Mesendoderm (in vitro differentiated cells): ENCODE results near the gene AGFG2. TPM values are rescaled to one million over a fixed set of nuclear protein-coding genes. Genes with fewer than 3 reads are reported as not detected.

ENCODE experiments used
- DNase-seq: peaks from one replicate; pipeline ENCODE4 v3.0.0; 2013
- H2AK5ac ChIP-seq: 2 replicates; pipeline ENCODE4 v1.6.1; 2013; ENCODE audit warnings: low read length, inconsistent platforms
- H2BK120ac ChIP-seq: 2 replicates; pipeline ENCODE4 v1.6.1; 2013; ENCODE audit warnings: low read depth, mild to moderate bottlenecking, low read length, moderate library complexity, mixed read lengths
- H2BK15ac ChIP-seq: replicated peaks from 2 replicates; pipeline ENCODE4 v1.6.1; 2013; ENCODE audit warnings: low read depth, mild to moderate bottlenecking, moderate library complexity
- H2BK5ac ChIP-seq: 2 replicates; pipeline ENCODE4 v1.6.1; 2013; ENCODE audit warnings: low read length, inconsistent platforms
- H3K18ac ChIP-seq: 2 replicates; pipeline ENCODE4 v1.6.1; 2013; ENCODE audit warnings: mild to moderate bottlenecking, low read length, mixed read lengths
- H3K23ac ChIP-seq: one replicate; pipeline ENCODE4 v1.6.1; 2013; ENCODE audit warnings: low read length
- H3K27ac ChIP-seq: 2 replicates; pipeline ENCODE4 v1.5.1; 2013; ENCODE audit warnings: low read depth, mild to moderate bottlenecking, inconsistent platforms, low read length, moderate library complexity
- H3K27me3 ChIP-seq: 2 replicates; pipeline ENCODE4 v1.6.1; 2013; ENCODE audit warnings: low read length, control low read depth, mild to moderate bottlenecking, inconsistent platforms; ENCODE audit not compliant: insufficient read depth, poor library complexity
- H3K36me3 ChIP-seq: 2 replicates; pipeline ENCODE4 v1.6.1; 2013; ENCODE audit warnings: low read length, inconsistent platforms; ENCODE audit not compliant: control insufficient read depth, insufficient read depth
- H3K4ac ChIP-seq: one replicate; pipeline ENCODE4 v1.6.1; 2013; ENCODE audit warnings: low read depth, mild to moderate bottlenecking, low read length, moderate library complexity
- H3K4me1 ChIP-seq: 2 replicates; pipeline ENCODE4 v1.6.1; 2013; ENCODE audit warnings: low read depth, low read length, inconsistent platforms; ENCODE audit not compliant: control insufficient read depth
- H3K4me2 ChIP-seq: 2 replicates; pipeline ENCODE4 v1.6.1; 2013; ENCODE audit warnings: low read length
- H3K4me3 ChIP-seq: 2 replicates; pipeline ENCODE4 v1.5.1; 2013; ENCODE audit warnings: mild to moderate bottlenecking, low read length
- H3K56ac ChIP-seq: one replicate; pipeline ENCODE4 v1.6.1; 2013; ENCODE audit warnings: low read length
- H3K79me1 ChIP-seq: 2 replicates; pipeline ENCODE4 v1.6.1; 2013; ENCODE audit warnings: low read length, inconsistent platforms
- H3K79me2 ChIP-seq: 2 replicates; pipeline ENCODE4 v1.6.1; 2013; ENCODE audit warnings: mild to moderate bottlenecking, low read length; ENCODE audit not compliant: control insufficient read depth, insufficient read depth
- H3K9ac ChIP-seq: 2 replicates; pipeline ENCODE4 v1.6.1; 2013; ENCODE audit warnings: low read length, inconsistent platforms
- H4K5ac ChIP-seq: one replicate; pipeline ENCODE4 v1.6.1; 2013; ENCODE audit warnings: low read length
- H4K8ac ChIP-seq: one replicate; pipeline ENCODE4 v1.6.1; 2013; ENCODE audit warnings: low read depth, mild to moderate bottlenecking, control low read depth, low read length, moderate library complexity
- WGBS: extraction: QIAGEN DNeasy Blood & Tissue Kit; methylation state at CpG from one replicate; pipeline ENCODE4 v1.1.7; 2013; ENCODE audit warnings: low lambda C conversion rate, missing lambda C conversion rate; ENCODE audit not compliant: insufficient coverage; ENCODE audit errors: extremely low coverage; 5-methylcytosine and 5-hydroxymethylcytosine counted together
- polyA plus RNA-seq, 2 experiments: library from polyadenylated mRNA; stranded (reverse); fragments of 200-250 nt; gene quantifications; one replicate each; pipeline ENCODE4 v1.2.3, GENCODE V29; 2013

The AGFG2 gene, protein sequence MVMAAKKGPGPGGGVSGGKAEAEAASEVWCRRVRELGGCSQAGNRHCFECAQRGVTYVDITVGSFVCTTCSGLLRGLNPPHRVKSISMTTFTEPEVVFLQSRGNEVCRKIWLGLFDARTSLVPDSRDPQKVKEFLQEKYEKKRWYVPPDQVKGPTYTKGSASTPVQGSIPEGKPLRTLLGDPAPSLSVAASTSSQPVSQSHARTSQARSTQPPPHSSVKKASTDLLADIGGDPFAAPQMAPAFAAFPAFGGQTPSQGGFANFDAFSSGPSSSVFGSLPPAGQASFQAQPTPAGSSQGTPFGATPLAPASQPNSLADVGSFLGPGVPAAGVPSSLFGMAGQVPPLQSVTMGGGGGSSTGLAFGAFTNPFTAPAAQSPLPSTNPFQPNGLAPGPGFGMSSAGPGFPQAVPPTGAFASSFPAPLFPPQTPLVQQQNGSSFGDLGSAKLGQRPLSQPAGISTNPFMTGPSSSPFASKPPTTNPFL
- 5.6 TPM for polyA plus RNA-seq (2013, experiment 1 of 2)
- polyA plus RNA-seq (2013, experiment 2 of 2): 5.4 TPM

DNA sequence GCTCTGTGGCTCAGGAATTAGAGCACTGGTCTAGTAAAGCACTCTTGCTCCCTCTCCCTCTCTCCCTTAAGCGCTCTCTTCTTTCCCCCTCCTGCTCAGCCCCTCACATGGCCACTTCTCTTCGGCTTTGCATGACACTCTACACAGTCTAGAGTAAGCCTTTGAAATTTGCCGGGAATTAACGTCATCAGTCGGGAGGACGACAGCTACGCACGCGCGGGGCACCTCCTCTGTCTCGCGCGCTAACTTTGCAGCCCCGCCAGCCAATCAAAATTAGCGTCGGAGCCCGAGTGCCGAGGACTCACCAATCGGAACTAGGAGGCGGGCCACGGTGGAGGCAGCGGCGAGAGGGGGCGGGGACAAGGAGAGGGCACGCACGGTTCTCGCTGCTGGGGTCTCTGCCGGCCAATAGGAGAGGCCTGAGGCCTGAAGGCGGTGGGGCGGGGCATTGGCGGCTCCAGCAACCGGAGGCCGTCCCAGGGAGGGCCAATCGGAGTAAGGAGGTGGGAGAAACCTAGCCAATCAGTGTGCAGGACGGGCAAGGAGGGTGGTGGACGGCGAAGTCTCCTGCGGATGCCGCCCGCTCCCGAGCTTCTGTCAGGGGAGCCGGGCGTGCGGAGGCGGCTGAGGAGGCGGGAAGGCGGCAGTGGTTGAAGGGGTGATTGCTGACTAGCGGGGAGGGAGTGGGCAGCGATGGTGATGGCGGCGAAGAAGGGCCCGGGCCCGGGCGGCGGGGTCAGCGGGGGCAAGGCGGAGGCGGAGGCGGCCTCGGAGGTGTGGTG is at the start of gene AGFG2:
Gene AGFG2, plus strand, starts transcription at position 550 of the 782 bp plus-strand sequence. Its CDS starts 144 bp downstream, at position 694.
- Histone ChIP-seq H3K36me3 (no peaks in the 10 kb centered on the region), H3K4me3 (peak within 1 kb of the TSS; percentile 58), H3K56ac (peak within 1 kb of the TSS; percentile 80), H3K4me2 (peak within 1 kb of the TSS; percentile 96), H3K18ac (no peak within 1 kb of the TSS), H2BK5ac (no peak within 1 kb of the TSS), H2AK5ac (no peak within 1 kb of the TSS), H3K79me1 (peaks cover 4% of the 10 kb centered on the region), H3K9ac (peak within 1 kb of the TSS; percentile 70), H3K23ac (no peak within 1 kb of the TSS), H3K4me1 (peaks cover 11% of the 10 kb centered on the region), H2BK15ac (no peak within 1 kb of the TSS), H4K8ac (no peak within 1 kb of the TSS), H3K79me2 (no peaks in the 10 kb centered on the region), H2BK120ac (no peak within 1 kb of the TSS), H4K5ac (no peak within 1 kb of the TSS), H3K27me3 (no peaks in the 10 kb centered on the region), H3K4ac (no peak within 1 kb of the TSS), H3K27ac (no peak within 1 kb of the TSS)
- WGBS: no CpG with 5 or more reads among the region's 60 CpGs
- DNase-seq: peak; percentile 100

DNA sequence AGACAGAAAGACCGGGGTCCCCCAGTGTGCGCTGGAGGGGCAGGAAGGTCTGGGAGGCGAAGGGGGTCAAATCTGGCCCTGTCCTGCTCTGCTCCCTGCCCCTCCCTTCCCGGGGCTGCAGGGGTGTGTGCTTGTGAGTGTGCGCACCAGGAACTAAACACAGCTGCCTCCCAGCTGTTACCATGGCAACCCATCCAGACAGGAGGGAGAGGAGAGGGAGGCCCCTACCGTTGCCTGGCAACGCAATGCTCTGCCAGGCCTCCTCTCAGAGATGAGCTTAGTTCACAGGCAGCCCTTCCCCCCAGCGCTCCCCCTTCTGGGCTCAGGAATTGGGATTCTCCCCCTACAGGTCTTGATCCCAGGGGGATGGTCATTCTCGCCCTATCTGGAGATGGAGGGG is 49.2 kb upstream of the AGFG2 start:
- no peaks in the 10 kb centered on the region for H3K79me2 ChIP-seq
- no peak overlapping the region for H2BK5ac ChIP-seq
- no peak overlapping the region for H3K4ac ChIP-seq
- H4K5ac ChIP-seq: no peak overlapping the region
- no CpG with 5 or more reads among the region's 9 CpGs for WGBS
- H3K4me3 ChIP-seq: no peak overlapping the region
- H3K4me2 ChIP-seq: no peak overlapping the region
- H2BK15ac ChIP-seq: no peak overlapping the region
- no peak overlapping the region for H3K9ac ChIP-seq
- DNase-seq: peak; percentile 99
- H3K56ac ChIP-seq: no peak overlapping the region
- no peak overlapping the region for H3K18ac ChIP-seq
- no peaks in the 10 kb centered on the region for H3K27me3 ChIP-seq
- H3K23ac ChIP-seq: no peak overlapping the region
- no peak overlapping the region for H2BK120ac ChIP-seq
- H2AK5ac ChIP-seq: no peak overlapping the region
- no peak overlapping the region for H3K27ac ChIP-seq
- no peak overlapping the region for H4K8ac ChIP-seq
- H3K36me3 ChIP-seq: no peaks in the 10 kb centered on the region
- H3K79me1 ChIP-seq: no peaks in the 10 kb centered on the region
- H3K4me1 ChIP-seq: peaks cover 2% of the 10 kb centered on the region

DNA sequence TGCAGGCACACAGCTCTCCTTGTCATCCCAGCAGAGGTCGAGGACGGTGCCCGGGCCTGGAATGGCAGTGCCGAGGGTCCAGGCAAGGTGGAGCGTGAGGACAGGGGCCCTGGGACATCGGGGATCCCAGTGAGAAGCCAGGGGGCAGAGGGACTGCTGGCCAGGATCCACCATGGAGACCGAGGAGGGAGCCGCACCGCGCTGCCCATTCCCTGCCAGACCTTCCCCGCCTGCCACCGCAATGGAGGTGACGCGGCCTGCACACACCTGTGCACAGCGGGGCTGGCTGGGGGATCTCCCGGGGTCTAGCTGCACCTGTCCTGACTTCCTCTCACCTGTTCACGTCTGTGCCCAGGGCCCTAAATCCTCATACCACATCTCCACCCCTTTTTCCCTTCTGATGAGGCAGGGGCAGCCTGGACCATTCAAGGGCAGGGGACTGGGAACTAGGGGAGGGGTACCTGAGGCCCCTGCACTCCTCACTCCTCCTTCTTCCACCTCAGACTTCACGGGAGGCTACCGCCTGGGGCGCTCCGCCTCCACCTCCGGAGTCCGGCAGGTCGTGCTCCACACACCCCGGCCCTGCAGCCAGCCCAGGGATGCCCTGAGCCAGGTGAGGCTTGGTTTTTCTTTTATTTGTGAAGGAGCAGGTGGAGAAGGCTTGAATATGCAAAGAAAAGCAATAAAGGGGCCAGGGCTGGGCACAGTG is 48.4 kb upstream of the AGFG2 start:
- Histone ChIP-seq H3K79me2 (no peaks in the 10 kb centered on the region), H3K27ac (no peak overlapping the region), H4K8ac (no peak overlapping the region), H2BK120ac (no peak overlapping the region), H3K56ac (no peak overlapping the region), H3K18ac (no peak overlapping the region), H3K36me3 (no peaks in the 10 kb centered on the region), H3K4me1 (peaks cover 2% of the 10 kb centered on the region), H3K4me2 (no peak overlapping the region), H3K4ac (no peak overlapping the region), H4K5ac (no peak overlapping the region), H2BK15ac (no peak overlapping the region), H3K79me1 (no peaks in the 10 kb centered on the region), H2AK5ac (no peak overlapping the region), H3K27me3 (no peaks in the 10 kb centered on the region), H3K23ac (no peak overlapping the region), H2BK5ac (no peak overlapping the region), H3K9ac (no peak overlapping the region), H3K4me3 (no peak overlapping the region)
- DNase-seq: no peak
- WGBS: no CpG with 5 or more reads among the region's 25 CpGs

- no peak overlapping the region for H2AK5ac ChIP-seq
- no peak overlapping the region for H2BK5ac ChIP-seq
- no peak overlapping the region for H3K27ac ChIP-seq
- no peaks in the 10 kb centered on the region for H3K36me3 ChIP-seq
- H2BK120ac ChIP-seq: no peak overlapping the region
- H3K18ac ChIP-seq: no peak overlapping the region
- no peak for DNase-seq
- H3K27me3 ChIP-seq: no peaks in the 10 kb centered on the region
- H3K4me3 ChIP-seq: no peak overlapping the region
- no peak overlapping the region for H3K56ac ChIP-seq
- no peak overlapping the region for H2BK15ac ChIP-seq
- no peak overlapping the region for H4K5ac ChIP-seq
- H3K79me1 ChIP-seq: no peaks in the 10 kb centered on the region
- H3K9ac ChIP-seq: no peak overlapping the region
- no CpG with 5 or more reads among the region's 5 CpGs for WGBS
- no peaks in the 10 kb centered on the region for H3K79me2 ChIP-seq
- H3K4me1 ChIP-seq: peaks cover 2% of the 10 kb centered on the region
- no peak overlapping the region for H4K8ac ChIP-seq
- H3K4me2 ChIP-seq: no peak overlapping the region
- no peak overlapping the region for H3K23ac ChIP-seq
- no peak overlapping the region for H3K4ac ChIP-seq
Measured at GRCh38 chr7:100491192-100491578, 47.8 kb upstream of the AGFG2 start.

GRCh38 chr7:100492738-100493475 is 46.1 kb upstream of the AGFG2 start:
- H3K4me2 ChIP-seq: no peak overlapping the region
- no peak overlapping the region for H3K56ac ChIP-seq
- H3K27me3 ChIP-seq: no peaks in the 10 kb centered on the region
- no peak overlapping the region for H2BK5ac ChIP-seq
- peak overlapping the region; percentile 58 for H3K9ac ChIP-seq
- H2BK120ac ChIP-seq: no peak overlapping the region
- no peak for DNase-seq
- H3K27ac ChIP-seq: no peak overlapping the region
- H3K79me1 ChIP-seq: no peaks in the 10 kb centered on the region
- no peak overlapping the region for H4K5ac ChIP-seq
- H3K36me3 ChIP-seq: no peaks in the 10 kb centered on the region
- H3K79me2 ChIP-seq: no peaks in the 10 kb centered on the region
- H3K23ac ChIP-seq: no peak overlapping the region
- no peak overlapping the region for H2AK5ac ChIP-seq
- no peak overlapping the region for H4K8ac ChIP-seq
- H3K4me3 ChIP-seq: no peak overlapping the region
- WGBS: no CpG with 5 or more reads among the region's 5 CpGs
- no peak overlapping the region for H2BK15ac ChIP-seq
- no peak overlapping the region for H3K4ac ChIP-seq
- H3K18ac ChIP-seq: no peak overlapping the region
- peaks cover 2% of the 10 kb centered on the region for H3K4me1 ChIP-seq
